ENCODE results near the gene UFSP1. TPM values are rescaled to one million over a fixed set of nuclear protein-coding genes. Genes with fewer than 3 reads are reported as not detected.

UFSP1 gene
- total and polyA plus RNA-seq, 8 donors, result 0.87 to 4.4 (median 1.7) TPM

DNA sequence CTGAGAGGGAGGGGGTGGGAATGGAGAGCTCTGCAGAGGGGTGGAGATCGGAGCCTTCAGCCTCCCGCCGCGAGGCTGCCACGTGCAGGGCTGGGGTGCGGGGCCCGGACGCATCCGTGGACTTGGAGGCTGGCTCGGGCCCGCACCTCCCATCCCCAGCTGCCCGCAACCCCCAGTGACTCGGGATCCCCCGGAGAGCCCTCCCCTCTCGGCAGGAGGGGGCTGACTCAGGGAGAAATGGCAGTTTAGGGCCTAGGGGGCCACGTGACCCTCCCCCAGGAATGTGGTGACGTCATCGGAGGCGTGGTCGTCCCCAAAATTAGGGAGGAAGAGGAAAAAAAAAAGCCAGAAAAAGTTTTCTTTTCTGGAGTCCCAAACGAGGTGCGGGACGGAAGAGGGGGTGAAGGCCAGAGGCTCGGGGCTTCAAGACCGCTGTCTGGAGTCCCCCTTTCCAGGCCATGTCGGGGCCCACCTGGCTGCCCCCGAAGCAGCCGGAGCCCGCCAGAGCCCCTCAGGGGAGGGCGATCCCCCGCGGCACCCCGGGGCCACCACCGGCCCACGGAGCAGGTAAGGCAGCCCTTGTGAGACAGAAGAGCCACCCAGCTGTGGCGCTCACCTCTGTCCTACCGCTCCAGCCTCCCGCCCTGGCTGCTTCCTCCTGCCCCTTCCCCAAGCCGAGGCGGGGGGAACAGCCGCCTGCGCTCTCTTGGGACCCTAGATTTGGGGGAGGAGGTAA, 22.3 kb downstream of the UFSP1 start, which contains the start of gene TRIP6:
Gene TRIP6, plus strand, starts transcription at position 348 of the 736 bp plus-strand sequence. Its CDS starts 111 bp downstream, at position 459.
- Histone ChIP-seq H3K9me3 (no peaks in the 10 kb centered on the region), H3K4me3 (peak within 1 kb of the TSS; percentile 58 to 68), H3K27me3 (no peaks in the 10 kb centered on the region), H3K27ac (peak within 1 kb of the TSS; percentile 83 to 88), H3K36me3 (peaks cover 0 to 54% of the 10 kb centered on the region in 2 donors), H3K4me1 (peaks cover 7 to 50% of the 10 kb centered on the region in 2 donors)
- TF ChIP-seq CTCF (IDR thresholded peaks at IDR 0.05), result no peak
- DNase-seq (peak; percentile 90 to 96 (median 94)), ATAC-seq (peak; percentile 80)
- intact Hi-C loops (cut with DNase I), result no loop called here

GRCh38 chr7:100866729-100867039, 22.8 kb downstream of the UFSP1 start:
- H3K36me3 ChIP-seq, result peaks cover 0 to 54% of the 10 kb centered on the region in 2 donors
- TF ChIP-seq CTCF (IDR thresholded peaks at IDR 0.05), result no peak
- intact Hi-C loops (cut with DNase I), result no loop called here

GRCh38 chr7:100865938-100866728, 23.4 kb downstream of the UFSP1 start:
- Histone ChIP-seq H3K9me3 (no peaks in the 10 kb centered on the region), H3K4me3 (peak overlapping the region; percentile 58 to 68), H3K4me1 (peaks cover 7 to 50% of the 10 kb centered on the region in 2 donors), H3K27me3 (no peaks in the 10 kb centered on the region), H3K36me3 (peaks cover 0 to 54% of the 10 kb centered on the region in 2 donors), H3K27ac (peak overlapping the region; percentile 83 to 88)
- DNase-seq, result peak in 2 of 4 donors; percentile 71 to 92
- ATAC-seq, result peak; percentile 68
- intact Hi-C loops (cut with DNase I), result no loop called here
- TF ChIP-seq CTCF (IDR thresholded peaks at IDR 0.05), result no peak

More at GRCh38 chr7:100866729-100867039, 22.8 kb downstream of the UFSP1 start:
- DNase-seq, result no peak
- peak overlapping the region; percentile 83 to 88 for H3K27ac ChIP-seq
- H3K4me1 ChIP-seq, result peaks cover 7 to 50% of the 10 kb centered on the region in 2 donors
- peak overlapping the region; percentile 58 to 68 for H3K4me3 ChIP-seq
- no peaks in the 10 kb centered on the region for H3K27me3 ChIP-seq
- no peaks in the 10 kb centered on the region for H3K9me3 ChIP-seq
- no peak for ATAC-seq

GRCh38 chr7:100865372-100865911, 24.1 kb downstream of the UFSP1 start:
- Histone ChIP-seq H3K27me3 (no peaks in the 10 kb centered on the region), H3K9me3 (no peaks in the 10 kb centered on the region), H3K27ac (peak overlapping the region; percentile 83 to 88), H3K4me1 (peaks cover 7 to 50% of the 10 kb centered on the region in 2 donors), H3K4me3 (peak overlapping the region in 1 of 2 donors; percentile 58), H3K36me3 (peaks cover 0 to 54% of the 10 kb centered on the region in 2 donors)
- ATAC-seq (no peak), DNase-seq (no peak)
- TF ChIP-seq CTCF (IDR thresholded peaks at IDR 0.05), result no peak
- intact Hi-C loops (cut with DNase I), result no loop called here
